HG02798 (cell line): Measurements from ENCODE around the gene FGFR4.

Source experiments
- ATAC-seq: cut with Tn5 transposase; IDR thresholded peaks from one replicate; pipeline ENCODE4 v1.9.1; 2021; ENCODE audit warnings: mild to moderate bottlenecking; ENCODE audit not compliant: unreplicated experiment, poor library complexity

FGFR4 gene

GRCh38 chr5:177130211-177131018 lies 43.7 kb downstream of the FGFR4 start:
- ATAC-seq = no peak

- no peak for ATAC-seq
These were observed 44.3 kb downstream of the FGFR4 start for GRCh38 chr5:177131019-177131320.

GRCh38 chr5:177131352-177132135 lies 44.8 kb downstream of the FGFR4 start:
- ATAC-seq = no peak

GRCh38 chr5:177132136-177133095 lies 45.7 kb downstream of the FGFR4 start:
- ATAC-seq = peak; percentile 14

GRCh38 chr5:177133096-177133852 lies 46.6 kb downstream of the FGFR4 start, which contains the start of gene NSD1:
Gene NSD1, plus strand, starts transcription at chr5:177133773. Its CDS starts 1,331 bp downstream, at chr5:177135104.
- ATAC-seq = peak; percentile 71

GRCh38 chr5:177133853-177134696 lies 47.4 kb downstream of the FGFR4 start:
- ATAC-seq = peak; percentile 27

DNA sequence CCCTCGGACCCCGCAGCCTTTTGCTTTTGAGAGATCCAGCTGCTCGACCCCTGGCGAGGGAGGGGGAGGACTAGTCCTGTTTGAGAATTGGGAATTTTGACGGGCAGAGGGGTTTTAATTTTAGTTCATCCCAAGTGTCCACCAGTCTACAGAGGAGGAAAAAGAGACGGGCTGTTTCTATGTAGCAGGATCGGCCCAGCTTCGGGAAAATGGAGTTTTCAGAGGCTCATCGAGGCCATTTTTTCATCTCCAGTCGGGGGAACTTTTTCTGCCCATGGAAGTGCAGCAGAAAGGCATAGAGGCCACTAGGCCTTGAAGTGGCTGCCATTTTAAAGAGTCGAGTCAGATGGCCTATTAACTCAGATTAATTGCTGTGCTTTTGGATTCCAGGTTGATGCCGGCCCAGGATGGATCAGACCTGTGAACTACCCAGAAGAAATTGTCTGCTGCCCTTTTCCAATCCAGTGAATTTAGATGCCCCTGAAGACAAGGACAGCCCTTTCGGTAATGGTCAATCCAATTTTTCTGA lies 48.0 kb downstream of the FGFR4 start:
- no peak for ATAC-seq

GRCh38 chr5:177140312-177140711 lies 53.6 kb downstream of the FGFR4 start:
- no peak for ATAC-seq

DNA sequence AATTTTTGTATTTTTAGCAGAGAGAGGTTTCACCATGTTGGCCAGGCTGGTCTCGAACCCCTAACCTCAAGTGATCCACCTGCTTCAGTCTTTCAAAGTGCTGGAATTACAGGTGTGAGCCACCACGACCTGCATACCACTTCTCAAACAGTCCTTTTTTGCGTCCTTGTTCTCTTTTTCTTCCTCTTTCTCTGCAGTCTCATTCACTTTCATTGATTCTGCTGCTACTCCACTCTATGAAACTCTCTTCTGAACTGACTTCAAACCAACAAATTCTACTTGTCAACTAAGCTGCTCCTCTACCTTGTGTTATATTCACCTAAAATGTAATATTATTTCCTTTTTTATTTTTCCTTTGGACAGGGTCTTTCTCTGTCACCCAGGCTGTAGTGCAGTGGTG lies 54.8 kb downstream of the FGFR4 start:
- no peak for ATAC-seq

GRCh38 chr5:177142098-177142611 lies 55.4 kb downstream of the FGFR4 start:
- ATAC-seq = no peak

DNA sequence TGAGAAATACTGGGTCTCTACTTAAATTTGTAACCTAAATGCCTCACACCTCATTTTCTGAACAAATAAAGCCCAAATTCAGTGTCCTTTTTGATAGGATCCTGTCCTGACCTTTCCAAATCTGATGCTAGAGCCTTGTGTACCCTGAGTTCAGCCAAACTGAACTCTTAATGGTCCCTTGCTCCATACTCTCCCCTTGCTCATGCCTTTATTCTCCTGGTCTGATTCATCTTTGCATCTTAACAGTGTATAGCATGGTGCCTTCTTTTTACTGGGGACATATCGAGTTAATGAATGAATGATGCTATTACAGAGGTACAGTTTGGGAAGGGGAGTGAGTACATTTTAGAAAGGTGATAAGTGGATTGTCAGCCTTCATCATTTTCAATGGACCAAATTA lies 56.1 kb downstream of the FGFR4 start:
- no peak for ATAC-seq

DNA sequence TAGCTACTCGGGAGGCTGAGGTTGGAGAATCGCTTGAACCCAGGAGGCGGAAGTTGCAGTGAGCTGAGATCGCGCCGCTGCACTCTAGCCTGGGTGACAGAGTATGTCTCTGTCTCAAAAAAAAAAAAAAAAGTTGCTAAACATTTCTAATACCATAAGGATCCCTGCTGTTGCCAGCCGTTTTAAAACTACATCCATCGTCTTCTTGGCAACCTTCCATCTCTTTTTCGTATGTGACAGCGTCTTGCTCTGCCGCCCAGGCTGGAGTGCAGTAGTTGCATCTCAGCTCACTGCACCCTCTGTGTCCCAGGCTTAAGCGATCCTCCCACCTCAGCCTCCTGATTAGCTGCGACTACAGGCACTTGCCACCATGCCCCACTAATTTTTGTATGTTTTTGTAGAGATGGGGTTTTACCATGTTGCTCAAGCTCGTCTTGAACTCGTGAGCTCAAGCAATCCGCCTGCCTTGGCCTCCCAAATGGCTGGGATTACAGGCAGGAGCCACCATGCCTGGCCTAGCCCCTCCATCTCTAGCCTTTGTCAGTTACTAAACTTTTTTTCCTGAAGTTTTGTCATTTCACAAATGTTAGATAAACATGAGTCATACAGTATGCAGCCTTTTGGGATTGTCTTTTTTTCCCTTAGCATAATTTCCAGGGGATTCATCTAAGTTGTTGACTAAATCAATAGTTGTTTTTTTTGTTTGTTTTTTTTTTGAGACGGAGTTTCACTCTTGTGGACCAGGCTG lies 60.4 kb downstream of the FGFR4 start:
- ATAC-seq = no peak
